Measurements from ENCODE around the gene RBM17. TPM values are rescaled to one million over a fixed set of nuclear protein-coding genes. Genes with fewer than 3 reads are reported as not detected.

Gene RBM17
- total RNA-seq, 2 donors from 2014 or later = 54.5 to 57.0 TPM

DNA sequence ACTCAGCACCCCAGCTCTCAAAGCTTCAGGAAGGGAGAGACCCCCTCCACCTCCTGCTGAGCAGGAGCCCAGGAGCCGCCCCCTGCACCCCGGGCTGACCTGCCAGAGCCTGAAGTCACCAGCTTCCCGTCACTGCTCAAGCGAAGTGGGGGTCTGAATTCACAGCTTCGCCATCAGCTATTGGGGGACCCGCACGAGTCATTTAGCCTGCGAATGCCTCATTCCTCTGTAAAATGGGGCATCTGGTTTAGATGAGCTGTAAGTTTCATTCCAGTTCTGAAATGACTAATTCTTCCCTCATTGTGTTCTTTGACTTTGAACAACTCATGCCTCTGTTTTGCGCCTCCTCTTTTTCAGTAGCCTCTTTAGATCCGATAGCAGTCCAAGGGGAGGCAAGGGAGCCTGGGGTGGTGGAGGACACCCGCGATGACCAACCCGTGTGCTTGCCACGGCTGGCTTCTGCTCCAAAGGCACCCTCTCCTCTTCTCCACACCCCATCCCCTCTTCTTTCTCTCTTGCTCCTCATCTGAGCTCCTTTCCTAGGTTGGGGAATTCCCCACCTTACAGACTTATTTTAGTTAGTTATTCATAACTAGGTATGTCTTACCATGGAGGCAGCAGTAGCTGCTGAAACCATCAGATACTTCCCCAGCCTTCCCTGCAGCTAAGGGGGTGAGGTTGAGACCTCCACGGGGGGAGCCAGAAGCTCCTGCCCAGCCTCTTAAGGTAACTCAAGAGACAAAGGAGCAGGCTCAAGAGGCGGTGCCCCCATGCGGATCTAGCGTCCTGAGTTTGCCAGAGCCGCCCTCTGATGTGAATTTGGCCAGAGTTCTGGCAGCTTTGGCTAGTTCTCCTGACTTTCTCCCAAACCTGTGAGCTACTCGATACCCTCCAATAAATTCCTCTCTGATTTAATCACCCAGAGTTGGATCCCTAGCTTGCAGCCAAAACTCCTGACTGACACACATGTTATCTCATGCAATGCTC is 47.7 kb downstream of the RBM17 start:
- WGBS, 2 donors = 46 to 58% methylated on average over 16 to 20 of the region's 20 CpGs
- Histone ChIP-seq H3K27ac (no peak overlapping the region), H3K27me3 (no peaks in the 10 kb centered on the region), H3K36me3 (replicated peaks in 1 of 2; ENCODE audit: insufficient read depth in 1 of 2, low read depth in 2 of 2) (no peaks in the 10 kb centered on the region), H3K4me3 (no peak overlapping the region), H3K9me3 (no peaks in the 10 kb centered on the region), H3K4me1 (no peaks in the 10 kb centered on the region)
- intact Hi-C loops (cut with DNase I) = no loop called here
- DNase-seq (no peak), ATAC-seq (no peak)
- TF ChIP-seq POLR2A (IDR thresholded peaks at IDR 0.05) = no peak
- TF ChIP-seq, protein P1, sequence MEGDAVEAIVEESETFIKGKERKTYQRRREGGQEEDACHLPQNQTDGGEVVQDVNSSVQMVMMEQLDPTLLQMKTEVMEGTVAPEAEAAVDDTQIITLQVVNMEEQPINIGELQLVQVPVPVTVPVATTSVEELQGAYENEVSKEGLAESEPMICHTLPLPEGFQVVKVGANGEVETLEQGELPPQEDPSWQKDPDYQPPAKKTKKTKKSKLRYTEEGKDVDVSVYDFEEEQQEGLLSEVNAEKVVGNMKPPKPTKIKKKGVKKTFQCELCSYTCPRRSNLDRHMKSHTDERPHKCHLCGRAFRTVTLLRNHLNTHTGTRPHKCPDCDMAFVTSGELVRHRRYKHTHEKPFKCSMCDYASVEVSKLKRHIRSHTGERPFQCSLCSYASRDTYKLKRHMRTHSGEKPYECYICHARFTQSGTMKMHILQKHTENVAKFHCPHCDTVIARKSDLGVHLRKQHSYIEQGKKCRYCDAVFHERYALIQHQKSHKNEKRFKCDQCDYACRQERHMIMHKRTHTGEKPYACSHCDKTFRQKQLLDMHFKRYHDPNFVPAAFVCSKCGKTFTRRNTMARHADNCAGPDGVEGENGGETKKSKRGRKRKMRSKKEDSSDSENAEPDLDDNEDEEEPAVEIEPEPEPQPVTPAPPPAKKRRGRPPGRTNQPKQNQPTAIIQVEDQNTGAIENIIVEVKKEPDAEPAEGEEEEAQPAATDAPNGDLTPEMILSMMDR (IDR thresholded peaks at IDR 0.05) = no peak

DNA sequence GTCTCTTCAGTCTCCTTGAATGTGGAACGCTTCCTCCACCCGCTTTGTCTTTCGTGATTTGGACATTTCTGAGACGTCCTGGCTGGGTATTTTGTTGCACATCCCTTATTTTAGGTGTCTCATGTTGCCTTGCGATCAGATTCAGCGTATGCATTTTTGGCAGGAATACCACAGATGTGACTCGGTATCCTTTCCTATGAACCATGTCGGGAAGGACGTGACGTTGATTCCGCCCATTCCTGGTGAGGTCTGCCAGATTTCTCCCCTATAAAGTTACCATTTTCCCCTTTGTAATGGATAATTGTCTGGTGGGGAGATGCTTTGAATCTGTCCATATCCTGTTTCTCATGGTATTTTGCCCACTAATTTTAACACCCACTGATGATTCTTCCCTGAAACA is 49.6 kb downstream of the RBM17 start:
- 84 to 85% methylated on average over 11 of the region's 11 CpGs for WGBS, 2 donors
- intact Hi-C loops (cut with DNase I) = no loop called here
- Histone ChIP-seq H3K27me3 (no peaks in the 10 kb centered on the region), H3K4me1 (no peaks in the 10 kb centered on the region), H3K27ac (no peak overlapping the region), H3K36me3 (replicated peaks in 1 of 2; ENCODE audit: insufficient read depth in 1 of 2, low read depth in 2 of 2) (no peaks in the 10 kb centered on the region), H3K9me3 (no peaks in the 10 kb centered on the region), H3K4me3 (no peak overlapping the region)
- DNase-seq (no peak), ATAC-seq (no peak)
- TF ChIP-seq, protein P1 (IDR thresholded peaks at IDR 0.05) = no peak
- no peak for TF ChIP-seq POLR2A (IDR thresholded peaks at IDR 0.05)

DNA sequence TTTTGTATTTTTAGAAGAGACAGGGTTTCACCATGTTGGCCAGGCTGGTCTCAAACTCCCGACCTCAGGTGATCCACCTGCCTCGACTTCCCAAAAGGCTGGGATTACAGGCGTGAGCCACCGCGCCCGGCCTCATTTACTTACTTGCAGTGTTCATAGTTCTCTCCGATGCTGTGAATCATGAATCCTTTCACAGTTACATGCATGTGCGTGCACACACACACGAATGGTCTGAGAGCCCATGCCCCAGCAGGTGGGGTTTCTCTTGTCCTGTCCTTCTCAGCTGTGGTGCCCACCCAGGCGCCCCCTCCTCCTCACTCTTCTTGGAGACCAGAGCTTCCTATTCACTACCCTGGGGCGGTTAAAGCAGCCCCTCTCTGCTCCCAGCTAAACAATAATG is 50.6 kb downstream of the RBM17 start:
- intact Hi-C loops (cut with DNase I) = no loop called here

DNA sequence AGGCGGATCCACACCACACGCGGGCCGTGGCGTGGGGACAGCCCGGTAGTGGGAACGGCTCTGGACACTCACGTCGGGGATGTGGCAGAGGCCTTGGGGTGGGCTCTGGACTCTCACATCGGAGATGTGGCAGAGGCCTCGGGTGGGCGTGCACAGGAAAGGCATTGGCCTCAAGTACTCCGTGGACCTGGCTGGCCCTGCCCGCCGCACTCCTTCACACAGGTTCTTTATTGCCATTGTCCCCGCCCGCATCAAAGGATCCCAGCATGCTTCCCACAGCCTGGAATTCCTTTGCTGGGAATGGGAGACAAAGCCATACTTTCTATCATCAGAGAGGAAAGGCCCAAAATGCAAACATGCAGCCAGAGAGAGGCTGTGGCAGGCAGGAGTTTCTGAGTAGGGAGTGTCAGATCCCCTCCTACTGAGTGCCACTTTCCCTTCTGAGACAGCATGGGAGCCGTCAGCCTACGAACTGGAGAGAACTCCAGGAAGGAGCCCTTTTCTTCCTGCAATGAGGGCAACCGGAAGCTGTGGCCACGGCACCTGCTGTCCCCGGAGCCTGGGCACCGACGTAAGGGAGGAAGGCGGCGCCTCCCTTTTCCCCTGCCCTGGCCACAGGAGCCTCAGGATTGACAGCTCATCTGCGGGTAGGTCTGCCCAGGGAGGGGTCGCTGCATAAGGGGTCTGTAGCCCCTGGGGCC is 51.5 kb downstream of the RBM17 start:
- no peaks in the 10 kb centered on the region for H3K27me3 ChIP-seq
- DNase-seq (no peak), ATAC-seq (no peak)
- no peak overlapping the region for H3K27ac ChIP-seq
- whole genome bisulfite sequencing, 2 donors = 64 to 74% methylated on average over 23 to 26 of the region's 28 CpGs
- no peaks in the 10 kb centered on the region for H3K36me3 ChIP-seq (replicated peaks in 1 of 2; ENCODE audit: insufficient read depth in 1 of 2, low read depth in 2 of 2)
- intact Hi-C loops (cut with DNase I) = no loop called here
- H3K4me1 ChIP-seq = peaks cover 7% of the 10 kb centered on the region
- H3K4me3 ChIP-seq = no peak overlapping the region
- no peaks in the 10 kb centered on the region for H3K9me3 ChIP-seq
- TF ChIP-seq, protein P1 (IDR thresholded peaks at IDR 0.05) = no peak
- no peak for TF ChIP-seq POLR2A (IDR thresholded peaks at IDR 0.05)

More for the DNA sequence above, 50.6 kb downstream of the RBM17 start:
- Histone ChIP-seq H3K36me3 (replicated peaks in 1 of 2; ENCODE audit: insufficient read depth in 1 of 2, low read depth in 2 of 2) (no peaks in the 10 kb centered on the region), H3K4me1 (peaks cover 5% of the 10 kb centered on the region), H3K27me3 (no peaks in the 10 kb centered on the region), H3K27ac (no peak overlapping the region), H3K9me3 (no peaks in the 10 kb centered on the region), H3K4me3 (no peak overlapping the region)
- DNase-seq (no peak), ATAC-seq (no peak)
- TF ChIP-seq, protein P1 (IDR thresholded peaks at IDR 0.05) = no peak
- 72 to 75% methylated on average over 11 of the region's 11 CpGs for WGBS, 2 donors
